HL-60/S4 treated with phorbol 12-myristate 13-acetate at 8.2 ng/mL for 4 days and 3 days (cell line): ENCODE data around the gene ASXL2.

Source experiments
- in situ Hi-C: fragments of 300-500 bp; cut with MboI; formaldehyde crosslinking; loops from 2 replicates; pipeline ENCODE4 v1.15.0; 2022; ENCODE audit warnings: low sequenced_read_pairs

ASXL2 gene

DNA sequence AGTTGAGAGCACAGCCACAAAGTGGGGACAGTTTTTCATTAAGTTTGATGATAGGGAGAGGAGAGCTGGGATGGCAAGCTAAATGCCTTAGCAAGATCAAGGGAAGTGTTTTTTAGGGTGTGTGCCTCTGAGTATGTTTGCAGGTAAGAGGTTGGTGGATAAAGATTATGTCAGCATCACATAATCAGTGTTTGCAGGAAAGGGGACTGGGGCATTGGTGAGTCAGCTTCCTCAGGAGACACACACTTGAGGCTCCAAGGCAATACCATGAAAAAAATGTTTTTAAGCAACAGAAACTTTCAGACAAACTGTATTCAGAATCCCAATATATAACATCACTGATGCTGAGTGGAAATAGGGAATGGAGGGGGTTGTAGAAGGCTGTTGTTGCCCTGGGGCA lies 179.5 kb downstream of the ASXL2 start:
- in situ Hi-C loops, result no loop called here

DNA sequence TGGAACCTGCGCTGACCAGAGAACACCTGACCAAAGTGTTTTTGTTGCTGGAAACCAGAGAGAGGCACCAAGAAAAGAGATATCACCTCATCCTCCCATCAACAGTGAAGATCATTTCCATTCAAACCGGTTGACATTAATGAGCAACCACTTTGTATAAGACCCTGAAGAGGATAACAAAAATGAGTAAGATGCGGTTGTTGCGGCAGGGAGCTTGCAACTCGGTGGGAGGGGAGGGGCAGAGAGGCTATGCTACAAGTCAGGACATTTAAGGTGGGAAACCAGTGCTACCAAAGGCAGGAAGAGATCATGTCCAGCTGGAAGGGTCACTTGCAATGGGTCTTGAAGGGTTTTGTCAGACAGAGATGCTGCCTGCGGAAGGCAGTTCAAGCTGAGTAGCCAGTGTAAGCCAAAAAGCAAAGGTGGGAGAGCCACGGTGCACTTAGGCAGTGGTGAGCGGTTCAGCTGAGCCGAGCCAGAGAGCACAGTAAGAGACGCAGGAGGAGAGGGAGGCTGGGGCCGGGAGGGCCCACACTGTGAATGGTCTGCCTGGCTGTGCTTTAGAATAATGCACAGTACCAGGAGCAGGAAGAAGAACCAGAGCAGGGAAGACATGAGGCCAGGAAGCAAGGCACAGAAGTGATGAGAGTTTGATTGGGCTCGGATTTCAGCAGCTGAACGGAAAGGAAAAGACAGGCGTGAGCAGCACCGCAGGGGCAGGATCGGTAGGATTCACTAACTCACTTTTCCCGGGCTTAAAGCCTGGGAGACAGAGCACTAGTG lies 180.5 kb downstream of the ASXL2 start:
- in situ Hi-C loops, result no loop called here

DNA sequence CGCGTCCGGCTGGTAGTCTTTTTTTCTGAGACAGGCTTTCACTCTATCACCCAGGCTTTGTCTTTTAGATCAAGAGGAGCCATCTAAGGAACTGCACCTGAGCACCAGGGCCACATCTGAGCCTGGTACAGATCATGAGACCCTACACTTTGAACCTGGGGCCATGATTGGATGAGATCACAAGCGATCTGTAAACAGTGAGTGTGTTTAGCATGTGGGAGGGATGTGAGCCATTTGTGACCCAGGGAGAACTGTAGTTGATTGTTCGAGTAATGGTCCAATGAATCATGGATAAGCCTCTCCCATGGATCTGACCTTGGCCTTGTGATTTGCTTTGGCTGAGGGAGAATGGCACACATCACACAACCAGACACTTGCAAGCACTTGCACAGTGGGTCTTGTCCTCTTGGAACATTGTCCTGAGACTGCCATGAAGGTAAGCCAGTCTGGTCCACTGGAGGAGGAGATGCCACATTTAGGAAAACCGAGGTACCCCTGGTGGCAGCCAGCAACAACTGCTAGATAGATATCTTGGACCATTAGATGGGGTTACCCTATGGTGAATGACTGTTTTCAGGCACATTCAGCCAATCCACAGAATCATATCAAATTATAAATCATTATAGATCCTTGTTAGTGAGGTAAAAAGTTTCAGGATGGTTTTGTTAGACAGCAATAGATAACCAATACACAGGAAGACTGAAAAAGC lies 185.4 kb downstream of the ASXL2 start:
- in situ Hi-C loops, result no loop called here

DNA sequence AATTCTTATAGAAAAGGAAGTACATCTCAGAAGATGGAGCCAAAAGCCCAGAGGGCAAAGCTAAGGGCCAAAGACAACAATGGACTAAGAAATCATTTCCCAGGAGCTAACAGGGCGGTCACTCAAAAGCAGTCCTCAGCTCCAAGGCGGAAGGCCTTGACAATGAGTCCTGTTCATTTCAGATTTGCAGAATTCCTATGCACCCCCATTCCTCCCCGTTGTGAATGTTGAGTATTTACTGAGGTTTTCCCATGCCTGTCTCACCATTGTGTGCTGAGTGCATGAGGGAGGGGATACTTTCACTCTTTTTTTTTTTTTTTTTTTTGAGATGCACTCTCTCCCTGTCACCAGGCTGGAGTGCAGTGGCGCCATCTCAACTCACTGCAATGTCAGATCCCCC lies 186.1 kb downstream of the ASXL2 start:
- in situ Hi-C loops, result no loop called here

DNA sequence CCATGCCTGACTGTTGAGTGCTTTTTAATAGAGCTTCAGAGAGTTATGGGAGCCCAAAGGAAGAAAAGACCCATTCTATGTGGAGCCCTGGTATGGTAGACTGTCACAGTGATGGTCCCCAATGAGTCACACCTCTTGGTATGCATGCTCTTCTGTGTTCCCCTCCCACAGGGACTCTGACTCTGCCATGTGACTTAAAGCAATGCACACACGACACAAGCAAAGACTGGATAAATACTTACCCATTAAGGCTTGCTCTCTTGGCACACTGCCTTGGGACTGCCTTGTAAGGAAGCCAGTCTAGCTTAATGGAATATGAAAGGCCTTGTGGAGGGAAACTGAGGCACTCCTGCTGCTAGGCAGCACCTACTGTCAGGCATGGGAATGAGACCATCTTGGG lies 188.2 kb downstream of the ASXL2 start:
- in situ Hi-C loops, result no loop called here

DNA sequence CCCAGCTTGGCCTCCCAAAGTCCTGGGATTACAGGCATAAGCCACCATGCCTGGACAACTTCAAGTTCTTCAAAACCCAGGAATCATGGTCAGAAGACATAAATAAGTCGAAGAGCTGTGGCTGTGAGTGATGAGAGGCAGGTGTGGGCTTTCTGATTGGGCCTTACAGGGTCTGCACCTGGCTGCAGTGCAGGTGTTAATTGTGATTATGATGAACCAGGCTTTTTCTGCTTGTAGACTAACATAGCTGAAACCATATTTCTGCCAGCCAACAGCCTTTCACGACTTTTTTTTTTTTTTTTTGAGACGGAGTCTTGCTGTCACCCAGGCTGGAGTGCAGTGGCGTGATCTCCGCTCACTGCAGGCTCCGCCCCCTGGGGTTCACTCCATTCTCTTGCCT lies 190.1 kb downstream of the ASXL2 start:
- in situ Hi-C loops, result no loop called here

DNA sequence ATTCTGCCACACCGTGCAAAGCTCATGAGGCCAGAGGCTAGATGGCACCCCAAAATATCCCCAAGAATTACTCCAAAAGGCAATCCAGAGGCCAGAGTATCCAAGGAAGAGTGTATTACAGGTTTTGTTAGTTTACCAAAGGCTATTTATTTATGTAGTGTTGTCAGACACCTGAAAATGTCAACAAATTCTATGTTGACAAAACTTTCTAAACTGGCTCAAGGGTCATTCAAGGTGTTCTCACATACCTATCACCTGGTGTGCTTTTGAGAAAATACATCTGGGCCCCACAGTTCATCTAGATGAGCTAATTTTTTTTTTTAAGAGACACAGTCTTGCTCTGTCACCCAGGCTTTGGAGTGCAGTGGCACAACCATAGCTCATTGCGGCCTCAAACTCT lies 192.5 kb downstream of the ASXL2 start:
- in situ Hi-C loops, result no loop called here

DNA sequence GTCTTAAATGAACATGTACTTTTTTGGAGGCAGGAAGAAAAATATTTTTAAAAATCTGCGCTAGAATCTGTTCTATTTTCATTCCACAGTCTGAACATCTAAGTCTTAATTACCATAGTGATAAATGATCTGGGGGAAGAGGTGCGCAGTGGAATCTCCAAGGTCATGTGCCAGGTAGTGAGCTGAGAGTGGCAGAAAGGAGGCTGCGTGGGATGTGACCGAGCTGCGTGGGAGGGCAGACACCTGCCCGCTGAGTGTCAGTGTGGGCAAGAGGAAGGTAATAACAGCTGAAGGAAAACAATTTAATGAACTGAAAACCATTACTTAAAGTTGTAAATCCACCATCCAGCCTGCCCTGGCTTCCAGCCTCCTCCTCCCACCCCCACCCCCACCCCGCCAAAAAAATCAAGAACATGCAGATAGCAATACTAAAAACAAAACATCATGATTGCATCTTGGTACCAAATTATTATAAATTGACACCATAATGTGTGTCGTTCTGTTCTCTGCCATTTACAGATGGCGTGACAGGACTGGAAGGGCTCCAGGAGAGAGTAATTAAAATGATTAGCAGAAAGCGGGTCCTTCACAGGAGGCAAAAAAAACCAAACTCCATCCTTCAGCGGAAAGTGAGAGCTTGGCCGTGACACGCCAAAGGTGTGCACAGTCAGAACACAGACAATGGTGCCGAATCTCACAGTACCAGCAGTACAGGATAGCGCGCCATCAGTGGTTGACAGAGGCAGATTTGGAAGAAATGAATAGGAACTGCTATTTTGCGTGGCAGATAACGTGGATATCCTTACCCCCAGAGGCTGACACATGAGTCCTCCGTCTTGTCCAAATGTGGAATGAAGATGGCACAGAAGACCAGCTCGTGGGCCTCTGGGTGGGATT lies 193.5 kb downstream of the ASXL2 start:
- in situ Hi-C loops, result no loop called here
